NB4 (cell line): ENCODE data around the gene JAZF1.

Experiments used
- DNase-seq: peaks from one replicate; pipeline ENCODE4 v3.0.0; 2010; ENCODE audit warnings: low read depth
- H3K4me3 ChIP-seq: one replicate; pipeline ENCODE4 v1.5.1; 2011; ENCODE audit warnings: mild to moderate bottlenecking, low read depth, low read length, moderate library complexity
- CTCF ChIP-seq: IDR thresholded peaks from one replicate; pipeline ENCODE4 v1.5.1; 2012; ENCODE audit warnings: low read depth, low read length
- MAX ChIP-seq: IDR thresholded peaks from 2 replicates; pipeline ENCODE4 v1.6.1; 2011; ENCODE audit warnings: low read depth, low read length
- MYC ChIP-seq: IDR thresholded peaks from 2 replicates; pipeline ENCODE4 v1.6.1; 2011; ENCODE audit warnings: low read depth, low read length
- POLR2A ChIP-seq: IDR thresholded peaks from 2 replicates; pipeline ENCODE4 v1.6.1; 2011; ENCODE audit warnings: mild to moderate bottlenecking; ENCODE audit not compliant: insufficient read length; ENCODE audit errors: extremely low read depth

The JAZF1 gene

GRCh38 chr7:28180364-28181147 is at the start of gene JAZF1:
JAZF1 (minus strand) TSS chr7:28180795.
- TF ChIP-seq CTCF (no peak), POLR2A (peak; percentile 15), MYC (no peak), MAX (no peak)
- H3K4me3 ChIP-seq: peak within 1 kb of the TSS; percentile 57
- peak; percentile 81 for DNase-seq

- H3K4me3 ChIP-seq: no peak overlapping the region
- TF ChIP-seq MAX (no peak), POLR2A (no peak), MYC (no peak), CTCF (no peak)
- no peak for DNase-seq
These were observed 49.7 kb upstream of the JAZF1 start for GRCh38 chr7:28230261-28230660.

- no peak for TF ChIP-seq POLR2A
- TF ChIP-seq CTCF: no peak
- TF ChIP-seq MAX: no peak
- TF ChIP-seq MYC: no peak
- no peak for DNase-seq
- H3K4me3 ChIP-seq: no peak overlapping the region
These were observed 47.8 kb upstream of the JAZF1 start for GRCh38 chr7:28228396-28228795.

GRCh38 chr7:28226003-28226402 is 45.4 kb upstream of the JAZF1 start:
- no peak for DNase-seq
- no peak overlapping the region for H3K4me3 ChIP-seq
- TF ChIP-seq POLR2A (no peak), MYC (no peak), CTCF (no peak), MAX (no peak)

- TF ChIP-seq CTCF (no peak), POLR2A (no peak), MYC (no peak), MAX (no peak)
- no peak for DNase-seq
- no peak overlapping the region for H3K4me3 ChIP-seq
These were observed 45.0 kb upstream of the JAZF1 start for GRCh38 chr7:28225576-28225975.
